ENCODE measurements around the gene SLC1A2.
"Not testable (repeated sequence)": the region's sequence is repeated elsewhere in the genome, so short reads cannot be mapped to it uniquely, and the experiment has no call there.

SLC1A2 gene

DNA sequence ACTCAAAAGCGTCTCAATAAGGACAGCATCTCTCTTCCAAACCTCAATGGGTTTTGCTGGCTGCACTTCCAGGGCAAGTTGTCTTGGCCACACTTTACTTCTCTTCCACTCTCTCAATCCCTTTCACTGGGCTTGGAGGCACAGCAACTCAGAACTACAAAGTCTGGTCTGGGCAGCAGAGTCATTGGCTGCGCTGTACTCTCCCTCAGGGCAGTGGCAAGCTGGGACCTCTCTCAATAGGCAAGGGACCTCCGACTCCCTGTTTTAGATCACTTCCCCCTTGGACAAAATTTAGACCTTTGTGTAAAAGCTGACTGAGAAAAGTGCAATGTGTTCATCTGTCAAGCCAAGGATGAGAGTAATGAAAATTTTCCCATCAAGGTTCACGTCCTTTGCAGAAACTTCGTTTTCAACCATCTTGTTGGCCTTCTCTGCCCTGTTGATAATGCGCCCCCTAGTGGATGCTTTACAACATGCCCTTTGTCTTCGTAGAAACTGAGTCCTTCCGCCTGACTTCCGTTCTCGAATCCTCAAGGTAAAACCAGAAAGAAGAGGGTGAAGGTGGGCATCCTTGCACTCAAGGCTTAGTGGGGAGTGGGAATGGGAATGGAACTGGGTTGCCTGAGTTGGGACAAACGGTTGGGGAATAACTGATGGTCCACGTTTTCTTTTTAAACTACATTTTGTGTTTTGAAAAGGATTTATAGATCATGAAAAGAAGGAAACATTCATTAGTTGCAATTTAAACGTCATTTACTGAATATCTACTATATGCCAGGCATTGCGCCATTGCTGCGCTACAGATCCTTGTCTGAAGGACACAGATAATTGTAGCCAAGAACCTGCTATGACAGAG is 181.3 kb downstream of the SLC1A2 start:
- no peak for FAIRE-seq

DNA sequence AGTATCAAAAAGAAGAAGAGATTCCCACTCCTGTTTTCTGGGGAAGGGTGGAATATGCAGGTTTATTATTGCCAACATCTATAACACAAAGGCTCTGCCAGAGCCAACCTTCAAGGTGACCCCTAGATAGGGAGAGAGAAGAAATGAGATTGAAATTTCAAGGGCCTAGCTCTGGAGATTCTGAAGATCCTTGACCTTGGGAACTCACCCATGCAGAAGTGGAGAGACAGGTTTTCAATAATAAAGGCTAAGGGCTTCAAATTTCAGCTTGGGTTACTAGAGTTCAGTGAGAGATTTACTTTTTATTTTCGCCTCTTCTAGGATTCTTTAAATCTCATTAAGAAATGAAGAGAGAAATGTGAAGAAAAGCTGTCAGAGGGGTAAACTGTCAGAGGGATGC is 182.0 kb downstream of the SLC1A2 start:
- no peak for FAIRE-seq

DNA sequence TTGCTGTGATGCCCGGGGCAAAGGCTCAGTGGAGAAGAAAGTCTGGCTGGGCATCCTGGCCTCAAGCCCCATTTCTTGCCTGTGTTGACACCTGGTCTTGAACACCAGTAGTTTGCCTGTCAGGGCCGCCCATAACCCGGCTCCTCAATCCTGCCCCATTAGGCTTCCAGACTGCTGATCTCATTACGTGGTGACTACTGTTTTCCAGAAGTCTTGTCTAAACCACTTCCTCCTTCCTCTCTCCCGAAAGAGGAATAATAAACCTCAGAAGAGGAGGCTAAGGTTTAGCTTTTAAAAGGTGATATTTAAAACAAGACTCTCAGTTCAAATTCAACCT is 182.7 kb downstream of the SLC1A2 start:
- FAIRE-seq = no peak

DNA sequence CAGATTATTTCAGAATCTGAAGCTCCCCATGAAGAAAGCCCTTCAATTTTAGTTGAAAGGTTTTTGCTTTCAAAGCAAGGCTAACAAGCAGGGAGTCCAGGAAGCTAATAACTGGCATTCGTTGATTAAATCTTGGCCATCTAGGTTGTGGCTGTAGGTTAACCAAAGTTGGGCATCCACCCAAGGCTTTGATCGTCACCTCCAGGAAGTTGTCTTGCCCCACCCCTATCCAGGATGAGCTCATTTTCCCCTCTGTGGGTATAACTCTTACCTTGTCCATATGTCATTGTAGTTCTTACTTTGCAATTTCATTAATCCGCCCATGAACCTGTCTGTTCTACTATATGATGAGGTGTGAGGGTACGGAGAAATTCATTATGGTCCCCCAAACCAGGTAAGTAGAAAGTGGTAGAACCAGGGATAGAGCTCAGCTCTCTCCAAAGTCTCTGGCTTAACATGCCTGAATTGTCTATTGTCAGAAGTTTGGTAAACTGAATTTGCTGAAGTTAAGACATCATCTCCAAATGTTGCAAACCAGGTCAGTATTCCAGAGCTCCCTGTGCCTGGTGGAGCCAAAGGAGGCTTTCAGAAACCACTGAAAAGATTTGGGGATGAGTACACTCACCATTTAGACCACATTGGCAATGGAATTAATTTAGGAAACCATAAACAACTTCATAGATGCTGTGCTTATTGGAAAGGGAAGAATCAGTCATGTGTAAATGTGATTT is 183.3 kb downstream of the SLC1A2 start:
- FAIRE-seq = no peak

DNA sequence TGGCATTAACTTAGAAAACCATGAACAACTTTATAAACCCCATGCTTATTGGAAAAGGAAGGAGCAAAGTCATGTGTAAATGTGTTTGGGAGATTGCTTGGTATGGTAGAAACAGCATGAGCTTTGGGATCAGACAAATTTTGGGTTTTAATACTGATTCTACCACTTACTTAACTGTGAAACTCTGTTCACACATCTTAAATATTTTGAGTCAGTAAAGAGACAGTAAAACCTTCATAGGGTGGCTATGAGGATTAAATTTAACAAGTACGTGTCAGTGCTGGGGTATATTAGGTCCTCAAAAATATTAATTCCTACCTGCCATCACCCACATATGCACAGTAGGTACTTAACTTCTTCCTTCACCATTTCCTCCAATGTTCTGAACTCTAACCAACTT is 183.9 kb downstream of the SLC1A2 start:
- FAIRE-seq = no peak

DNA sequence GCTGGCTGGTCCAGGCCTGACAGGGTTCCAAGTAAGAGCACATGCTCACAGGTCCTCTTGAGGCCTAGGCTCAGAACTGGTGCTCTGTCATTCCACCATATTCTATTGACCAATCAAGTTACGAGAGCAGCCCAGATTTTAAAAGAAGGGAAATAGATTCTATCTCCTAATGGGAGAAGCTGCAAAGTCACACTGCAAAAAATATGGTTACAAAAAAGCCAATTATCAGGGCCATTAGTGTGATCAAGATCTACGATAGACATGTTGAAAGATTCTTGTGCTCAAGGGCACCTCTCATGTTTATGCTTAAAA is 184.2 kb downstream of the SLC1A2 start:
- no peak for FAIRE-seq

DNA sequence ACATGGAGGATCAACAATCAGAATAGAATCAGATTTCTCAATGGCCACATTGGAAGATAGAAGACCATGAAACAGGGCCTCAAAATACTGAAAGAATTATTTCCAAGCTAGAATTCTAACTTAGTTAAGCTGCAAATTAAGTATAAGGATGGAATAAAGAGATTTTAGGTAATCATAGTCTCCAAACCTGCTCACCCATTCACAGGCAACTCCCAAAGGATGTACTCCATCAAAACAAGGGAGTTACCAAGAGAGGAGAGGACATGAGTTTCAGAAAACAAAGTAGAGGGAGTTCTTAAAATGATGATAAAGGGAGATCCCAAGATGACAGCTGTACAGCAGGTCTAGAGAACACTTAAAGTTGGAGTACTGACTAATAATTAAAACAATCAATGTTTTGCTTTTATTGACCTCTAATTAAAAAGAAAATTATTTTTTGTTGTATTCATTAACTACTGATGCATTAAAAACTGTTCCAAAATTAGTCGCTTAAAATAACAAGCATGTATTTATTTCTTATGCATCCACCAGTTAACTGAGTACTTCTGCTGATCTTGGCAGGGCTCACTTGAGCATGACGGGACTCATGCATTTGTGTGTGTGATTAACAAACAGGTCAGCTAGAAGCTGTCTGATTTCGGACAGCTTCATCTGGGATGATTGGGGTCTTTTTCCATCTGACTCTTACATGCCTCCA is 184.8 kb downstream of the SLC1A2 start:
- FAIRE-seq = no peak

DNA sequence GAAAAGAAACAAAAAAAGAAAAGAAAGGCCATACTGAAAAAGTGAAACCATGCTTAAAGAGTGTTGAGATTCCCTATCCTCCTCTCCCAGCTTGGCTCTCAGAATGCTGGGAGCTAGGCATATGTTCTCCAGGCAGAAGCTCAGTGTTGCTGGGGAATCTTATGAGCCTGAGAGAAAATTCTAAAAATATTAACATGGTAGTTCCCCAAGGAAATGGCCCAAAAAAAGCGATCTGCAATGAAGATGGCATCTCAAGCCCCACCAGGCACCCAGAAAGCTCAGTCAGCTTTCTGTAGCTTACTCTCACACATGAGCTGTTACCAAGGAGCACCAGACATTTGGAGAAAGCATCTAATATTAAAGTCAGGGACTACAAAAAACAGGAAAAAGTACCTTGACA is 185.8 kb downstream of the SLC1A2 start:
- FAIRE-seq = no peak

DNA sequence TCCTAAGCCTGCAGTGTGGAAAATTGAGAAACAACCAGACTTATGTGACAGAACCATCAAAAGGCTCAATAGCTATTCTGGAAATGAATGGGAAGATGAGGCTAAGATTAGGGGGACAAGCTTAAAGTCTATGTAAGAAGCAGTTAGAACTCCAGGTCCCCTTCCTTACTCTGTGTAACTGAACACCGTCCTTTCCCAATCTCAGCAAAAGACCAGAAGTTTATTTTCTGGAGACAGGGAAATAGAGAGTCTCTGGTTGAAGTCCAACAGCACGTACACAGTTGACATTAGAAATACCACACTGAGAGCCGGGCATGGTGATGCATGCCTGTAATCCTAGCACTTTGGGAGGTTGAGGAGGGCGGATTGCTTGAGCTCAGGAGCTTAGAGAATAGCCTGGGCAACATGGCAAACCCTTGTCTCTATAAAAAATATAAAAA is 186.4 kb downstream of the SLC1A2 start:
- no peak for FAIRE-seq

DNA sequence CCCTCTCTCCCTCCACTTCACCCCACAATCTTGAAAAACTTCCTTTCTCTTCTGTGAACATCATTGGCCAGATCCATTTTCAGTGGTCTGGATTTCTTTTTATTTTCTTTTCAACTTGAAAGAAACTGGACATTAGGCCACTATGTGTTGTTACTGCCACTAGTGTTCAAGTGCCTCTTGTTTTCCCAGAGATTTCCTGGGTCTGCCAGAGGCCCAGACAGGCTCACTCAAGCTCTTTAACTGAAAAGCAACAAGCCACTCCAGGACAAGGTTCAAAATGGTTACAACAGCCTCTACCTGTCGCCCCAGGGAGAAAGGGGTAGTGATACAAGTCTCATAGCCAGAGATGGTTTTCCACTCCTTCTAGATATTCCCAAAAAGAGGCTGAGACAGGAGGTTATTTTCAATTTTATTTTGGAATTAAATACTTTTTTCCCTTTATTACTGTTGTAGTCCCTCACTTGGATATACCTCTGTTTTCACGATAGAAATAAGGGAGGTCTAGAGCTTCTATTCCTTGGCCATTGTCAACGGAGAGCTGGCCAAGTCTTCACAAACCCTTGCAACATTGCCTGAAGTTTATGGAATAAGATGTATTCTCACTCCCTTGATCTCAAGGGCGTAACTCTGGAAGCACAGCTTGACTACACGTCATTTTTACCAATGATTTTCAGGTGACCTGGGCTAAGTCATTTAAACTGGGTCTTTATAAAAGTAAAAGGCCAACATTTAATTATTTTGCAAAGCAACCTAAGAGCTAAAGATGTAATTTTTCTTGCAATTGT is 188.1 kb downstream of the SLC1A2 start:
- FAIRE-seq = no peak

DNA sequence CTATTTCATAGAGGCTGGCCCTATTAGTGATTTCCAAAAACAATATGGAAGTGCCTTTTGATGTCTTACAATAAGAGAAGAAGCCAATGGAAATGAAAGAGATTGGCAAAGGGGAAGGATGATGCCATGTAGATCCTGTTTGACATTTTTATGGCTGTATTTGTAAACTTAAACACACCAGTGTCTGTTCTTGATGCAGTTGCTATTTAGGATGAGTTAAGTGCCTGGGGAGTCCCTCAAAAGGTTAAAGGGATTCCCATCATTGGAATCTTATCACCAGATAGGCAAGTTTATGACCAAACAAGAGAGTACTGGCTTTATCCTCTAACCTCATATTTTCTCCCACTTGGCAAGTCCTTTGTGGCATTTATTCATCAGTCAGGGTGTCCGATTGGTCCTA is 189.0 kb downstream of the SLC1A2 start:
- FAIRE-seq = no peak

DNA sequence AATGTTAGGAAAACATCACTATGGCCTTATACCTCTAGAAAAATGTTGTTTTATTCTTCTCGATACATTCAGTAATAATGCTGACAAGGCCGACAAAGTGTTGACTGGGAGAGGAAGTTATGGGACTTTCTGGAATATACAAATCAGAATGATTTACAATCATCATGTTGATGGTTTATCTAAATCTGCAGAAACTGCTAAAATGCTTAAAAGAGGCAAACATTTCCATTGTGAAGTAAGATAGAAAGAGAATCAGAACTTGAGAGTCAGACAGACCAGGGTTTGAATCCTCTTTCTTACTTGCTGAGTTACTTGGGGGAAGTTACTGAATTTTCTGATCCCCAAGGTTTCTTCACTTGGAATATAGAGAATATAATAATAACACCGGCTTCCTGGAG is 191.0 kb downstream of the SLC1A2 start:
- FAIRE-seq = no peak

DNA sequence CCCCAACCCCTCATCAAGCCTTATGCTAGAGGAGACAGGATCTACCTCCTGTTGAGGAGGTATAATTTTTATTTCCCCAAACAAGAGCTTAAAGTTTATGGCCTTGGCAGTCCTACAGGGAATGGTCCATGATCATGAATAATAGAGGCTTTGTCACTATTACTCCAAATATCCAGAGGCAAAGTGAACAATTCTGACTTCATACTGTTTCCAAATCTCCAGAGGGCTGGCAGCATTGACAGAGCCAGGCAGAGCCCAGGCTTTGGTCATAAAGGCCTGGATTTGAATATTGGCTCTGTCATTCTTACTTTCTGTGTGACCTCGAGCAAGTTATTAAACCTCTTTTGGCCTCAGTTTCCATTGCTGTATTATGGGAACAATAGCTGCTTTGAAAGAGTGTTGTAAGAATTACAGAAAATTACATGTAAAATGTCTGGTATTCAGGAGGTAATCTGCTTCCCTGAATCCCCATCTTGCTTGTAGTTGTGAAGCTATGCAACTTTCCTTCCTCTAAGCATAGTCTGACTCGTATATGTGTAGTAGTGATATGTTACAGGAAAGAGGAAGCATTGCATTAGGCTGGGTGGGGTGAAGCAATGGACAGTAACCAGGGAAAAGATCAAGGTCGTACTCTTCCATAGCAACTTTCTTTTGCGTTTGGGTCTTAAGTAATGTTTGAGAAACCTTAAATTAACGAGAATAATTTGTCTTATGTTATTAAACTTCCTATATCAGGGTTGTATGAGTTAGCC is 191.6 kb downstream of the SLC1A2 start:
- FAIRE-seq = no peak

DNA sequence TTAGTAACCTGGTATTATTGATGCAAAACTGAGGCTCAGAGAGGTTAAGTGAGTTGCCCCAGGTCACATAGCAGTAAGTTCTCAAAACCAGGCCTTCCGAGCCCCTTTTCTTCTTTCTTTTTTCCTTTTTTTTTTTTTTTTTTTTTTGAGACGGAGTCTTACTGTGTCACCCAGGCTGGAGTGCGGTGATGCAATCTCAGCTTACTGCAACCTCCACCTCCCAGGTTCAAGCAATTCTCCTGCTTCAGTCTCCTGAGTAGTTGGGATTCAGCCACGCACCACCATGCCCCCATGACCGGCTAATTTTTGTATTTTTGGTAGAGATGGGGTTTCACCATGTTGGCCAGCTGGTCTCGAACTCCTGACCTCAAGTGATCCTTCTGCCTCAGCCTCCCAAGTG is 192.6 kb downstream of the SLC1A2 start:
- FAIRE-seq = not testable (repeated sequence)

DNA sequence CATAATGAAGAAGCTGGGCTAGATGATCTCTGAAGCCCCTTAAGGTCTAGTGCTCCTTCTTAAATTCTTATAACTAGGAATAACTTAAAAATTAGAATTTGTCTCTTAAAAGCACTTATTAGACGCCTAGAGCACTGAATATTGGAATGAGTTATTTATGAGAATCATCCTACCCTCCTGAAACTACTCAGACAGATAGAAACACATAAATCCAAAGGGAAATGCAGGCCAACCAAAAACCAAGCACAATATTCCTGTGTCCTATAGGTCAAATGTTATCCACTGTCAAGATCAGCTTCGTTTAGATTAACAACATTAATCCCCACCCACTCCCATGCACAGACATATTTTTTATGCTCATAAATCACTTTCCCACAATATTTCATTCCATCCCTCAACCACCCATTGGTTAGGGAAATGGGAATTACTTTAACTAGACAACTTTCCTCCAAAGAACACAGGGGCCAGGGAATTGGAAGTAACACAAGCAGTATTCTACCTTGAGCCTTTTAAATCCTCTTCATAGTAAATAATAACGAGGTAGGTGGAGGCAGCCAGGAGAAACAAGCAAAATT is 193.3 kb downstream of the SLC1A2 start:
- no peak for FAIRE-seq

DNA sequence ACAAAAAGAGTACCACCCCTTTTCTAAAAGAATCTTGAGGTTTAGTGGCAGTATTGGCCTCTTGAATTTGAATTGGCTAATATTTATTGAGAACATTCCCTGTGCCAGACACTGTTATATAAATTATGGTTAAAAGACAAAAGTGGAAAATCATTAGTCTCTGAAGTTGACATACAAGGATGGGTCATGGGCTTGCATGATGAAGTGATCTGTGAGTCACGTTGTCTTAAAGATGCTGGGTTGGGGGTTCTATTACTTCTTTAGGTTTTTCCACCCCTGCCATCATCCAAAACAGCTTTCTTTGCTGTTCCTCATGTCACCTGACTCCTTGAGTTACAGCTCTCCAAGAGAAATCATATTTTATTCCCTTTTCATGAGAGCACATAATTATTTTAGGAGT is 195.4 kb downstream of the SLC1A2 start:
- no peak for FAIRE-seq

DNA sequence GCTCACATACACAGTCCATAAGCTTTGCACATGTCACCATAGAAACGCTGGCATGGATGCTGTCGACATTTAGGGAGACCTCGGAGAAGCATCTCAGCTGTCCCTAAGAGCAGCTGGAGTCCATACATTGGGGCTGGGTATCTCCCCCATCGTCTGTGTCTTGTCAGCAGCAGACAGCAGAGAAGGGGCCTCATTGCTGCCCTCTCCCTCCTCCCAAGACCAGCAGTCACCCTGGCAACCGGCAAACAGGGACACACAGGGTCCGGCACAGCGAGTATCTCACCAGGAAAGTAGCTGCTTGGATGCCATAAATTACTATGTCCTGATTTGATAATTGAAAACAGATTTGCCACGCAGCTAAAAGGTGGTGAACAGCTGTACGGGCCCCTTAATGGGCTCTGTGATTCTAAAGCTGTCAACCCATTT is 196.0 kb downstream of the SLC1A2 start:
- no peak for FAIRE-seq

DNA sequence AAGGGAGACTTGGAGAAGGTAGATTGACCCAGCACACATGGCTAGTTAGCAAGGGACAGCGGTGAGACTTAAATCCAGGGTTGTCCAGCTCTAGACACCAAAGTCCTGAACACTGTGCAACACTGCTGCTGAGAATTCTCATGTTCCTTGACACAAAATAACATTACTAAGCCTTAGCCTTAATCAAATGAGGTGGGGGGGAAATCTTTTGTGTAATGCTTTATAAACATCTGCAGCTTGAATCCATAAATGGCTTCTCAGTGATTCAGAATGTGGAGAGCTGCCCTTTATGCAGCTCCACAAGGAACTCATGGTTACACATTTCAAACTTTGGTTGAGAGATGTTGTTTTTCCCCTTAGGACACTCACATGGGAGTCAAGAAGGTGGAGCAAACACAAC is 200.4 kb downstream of the SLC1A2 start:
- FAIRE-seq = no peak

DNA sequence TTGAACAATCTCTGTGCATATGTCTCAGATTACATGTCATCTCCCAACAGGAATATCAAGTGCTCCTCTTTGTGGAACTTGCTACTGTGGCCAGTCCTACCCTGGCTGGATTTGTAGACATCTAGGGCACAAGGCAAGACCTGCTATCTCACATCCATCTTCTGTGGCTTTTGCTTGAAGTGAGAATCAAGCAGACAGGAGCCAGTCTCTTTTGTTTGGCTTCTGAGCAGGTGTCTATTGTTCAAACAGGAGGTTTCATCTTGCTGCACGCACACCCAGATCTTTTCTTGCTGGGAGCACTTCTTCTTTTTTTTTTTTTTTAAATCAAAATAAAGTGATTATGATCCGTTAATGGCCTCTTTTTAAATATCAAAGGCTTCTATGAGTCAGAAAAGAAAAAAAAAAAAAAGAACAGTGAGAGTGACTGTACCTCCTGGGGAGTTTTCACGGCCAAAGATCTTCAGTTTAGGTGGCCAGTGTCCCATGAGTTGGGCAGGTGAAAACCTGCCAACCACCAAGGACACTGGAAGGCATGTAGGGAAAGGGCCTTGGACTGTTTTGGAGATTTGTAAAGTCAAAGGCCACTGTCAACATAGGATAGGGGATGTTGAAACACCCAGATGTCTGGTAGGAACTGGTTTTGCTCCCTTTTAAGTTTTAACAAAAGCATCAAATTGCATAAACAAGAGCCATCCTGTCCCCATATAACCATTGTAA is 202.2 kb downstream of the SLC1A2 start:
- no peak for FAIRE-seq

DNA sequence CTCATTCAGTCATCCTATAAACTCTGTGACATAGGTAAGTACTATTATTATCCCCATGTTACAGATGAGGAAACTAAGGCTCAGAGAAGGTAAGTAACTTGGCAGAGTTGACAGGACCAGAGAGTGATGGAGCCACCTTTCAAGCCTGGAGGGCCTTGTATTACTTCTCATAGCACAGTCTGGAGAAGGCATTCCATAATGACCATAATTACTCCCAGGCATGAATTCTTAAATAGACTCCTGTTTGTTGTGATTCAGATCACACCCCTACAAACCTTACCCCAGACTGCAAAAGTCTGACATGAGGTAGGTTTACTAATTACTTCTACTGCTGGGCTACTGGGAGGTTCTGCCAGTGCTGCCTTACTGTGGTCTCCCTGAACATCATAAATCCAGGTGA is 203.4 kb downstream of the SLC1A2 start:
- FAIRE-seq = no peak

DNA sequence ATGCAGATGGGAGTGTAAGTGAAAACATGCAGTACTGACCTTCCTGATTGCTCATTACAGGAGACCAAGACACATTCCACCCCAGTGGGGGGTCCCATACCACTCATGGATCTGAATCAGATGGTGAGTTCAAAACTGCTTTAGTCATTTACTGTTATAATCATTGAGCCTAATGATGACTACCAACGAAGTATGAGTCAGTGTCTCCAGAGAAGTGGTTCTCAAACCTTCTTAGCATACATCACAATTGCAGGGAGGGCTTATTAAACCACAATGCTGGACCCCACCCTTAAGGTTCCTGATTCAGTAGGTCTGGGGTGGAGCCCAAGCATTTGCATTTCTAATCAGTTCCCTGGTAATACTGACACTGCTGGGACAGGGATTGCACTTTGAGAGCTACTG is 204.6 kb downstream of the SLC1A2 start:
- FAIRE-seq = no peak

Measured in TTC549 (cell line).